SU-DHL-6 (cell line): ENCODE data around the gene PRTG.
"Not testable (repeated sequence)": the region's sequence is repeated elsewhere in the genome, so short reads cannot be mapped to it uniquely, and the experiment has no call there.

Source experiments
- CTCF ChIP-seq: fragments of 200-600 bp; sonication (generic); IDR thresholded peaks from one replicate; pipeline ENCODE4 v1.5.1; 2017; ENCODE audit warnings: antibody characterized with exemption, mild to moderate bottlenecking, low read length, moderate library complexity; ENCODE audit not compliant: insufficient read depth, poor library complexity, severe bottlenecking
- EZH2phosphoT487 ChIP-seq: fragments of 200-600 bp; sonication (generic), shearing (Covaris generic); conservative IDR thresholded peaks from 2 replicates; pipeline ENCODE4 v1.6.1; 2018; ENCODE audit warnings: mild to moderate bottlenecking, antibody characterized with exemption, low read length, moderate library complexity, mixed read lengths

GRCh38 chr15:55753433-55753832 is 10.5 kb upstream of the PRTG start:
- TF ChIP-seq CTCF, EZH2phosphoT487: not testable (repeated sequence)
